GDM1 (cell line): ENCODE measurements around the gene SYT6.

Experiments used
- DNase-seq: peaks from one replicate; lab custom pipeline; 2025; lab: John Stamatoyannopoulos, UW

SYT6 gene

DNA sequence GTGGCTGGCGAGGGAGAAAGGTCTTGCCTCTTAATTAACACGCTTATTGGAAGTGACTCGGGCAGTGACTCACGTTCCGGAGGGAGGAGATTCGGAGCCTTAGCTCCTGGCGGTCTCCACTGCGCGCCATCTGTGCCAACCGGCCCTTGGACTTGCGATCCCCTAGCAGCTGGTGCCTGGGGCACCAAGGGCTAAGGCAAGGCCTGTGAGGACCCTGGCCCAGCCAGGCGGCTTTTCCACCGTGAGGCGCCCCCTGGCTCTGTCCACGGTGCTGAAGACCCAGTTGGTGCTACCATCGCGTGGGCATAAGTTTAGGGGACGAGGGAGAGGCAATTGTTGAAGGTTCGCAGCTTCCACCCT lies 1.3 kb upstream of the SYT6 start:
- DNase-seq, result no peak

DNA sequence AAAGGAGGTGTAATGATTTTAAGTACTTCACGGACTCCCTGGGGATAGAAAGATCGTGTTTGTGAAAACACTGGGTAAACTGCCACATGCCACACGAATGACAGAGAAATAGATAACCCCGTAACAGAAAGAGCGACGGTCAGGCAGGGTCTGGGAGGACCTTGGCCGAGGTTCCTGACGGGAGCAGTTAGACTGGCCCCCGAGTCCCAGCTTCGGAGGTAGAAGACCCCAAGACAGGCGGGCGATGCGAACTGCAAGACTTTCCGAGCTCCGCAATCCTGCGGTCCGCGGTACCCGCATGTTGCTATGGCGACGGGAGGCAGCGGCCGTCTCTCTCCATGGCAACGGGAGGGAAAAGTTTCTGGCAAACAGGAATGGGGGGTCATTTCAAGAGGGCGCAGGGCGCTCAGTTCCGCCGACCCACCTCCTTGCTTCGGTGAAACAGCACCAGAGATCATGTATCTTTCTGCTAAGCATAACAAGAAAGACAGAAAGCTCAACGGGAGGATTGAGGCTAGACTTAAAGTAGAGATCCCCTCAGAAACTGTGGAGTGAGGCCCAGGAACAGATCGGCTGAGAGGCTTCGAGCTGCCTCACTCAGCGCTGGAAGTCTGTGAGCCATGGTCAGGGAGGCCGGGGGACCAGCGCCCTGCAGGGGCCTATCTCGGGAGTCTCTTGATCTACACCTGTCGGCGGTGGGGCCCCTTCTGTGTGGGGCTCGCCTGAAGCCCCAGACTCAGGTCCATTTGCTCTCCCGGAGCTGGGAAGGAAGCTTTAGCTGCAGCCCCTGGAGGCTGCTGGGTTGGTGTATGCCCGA lies 685 bp upstream of the SYT6 start:
- no peak for DNase-seq

DNA sequence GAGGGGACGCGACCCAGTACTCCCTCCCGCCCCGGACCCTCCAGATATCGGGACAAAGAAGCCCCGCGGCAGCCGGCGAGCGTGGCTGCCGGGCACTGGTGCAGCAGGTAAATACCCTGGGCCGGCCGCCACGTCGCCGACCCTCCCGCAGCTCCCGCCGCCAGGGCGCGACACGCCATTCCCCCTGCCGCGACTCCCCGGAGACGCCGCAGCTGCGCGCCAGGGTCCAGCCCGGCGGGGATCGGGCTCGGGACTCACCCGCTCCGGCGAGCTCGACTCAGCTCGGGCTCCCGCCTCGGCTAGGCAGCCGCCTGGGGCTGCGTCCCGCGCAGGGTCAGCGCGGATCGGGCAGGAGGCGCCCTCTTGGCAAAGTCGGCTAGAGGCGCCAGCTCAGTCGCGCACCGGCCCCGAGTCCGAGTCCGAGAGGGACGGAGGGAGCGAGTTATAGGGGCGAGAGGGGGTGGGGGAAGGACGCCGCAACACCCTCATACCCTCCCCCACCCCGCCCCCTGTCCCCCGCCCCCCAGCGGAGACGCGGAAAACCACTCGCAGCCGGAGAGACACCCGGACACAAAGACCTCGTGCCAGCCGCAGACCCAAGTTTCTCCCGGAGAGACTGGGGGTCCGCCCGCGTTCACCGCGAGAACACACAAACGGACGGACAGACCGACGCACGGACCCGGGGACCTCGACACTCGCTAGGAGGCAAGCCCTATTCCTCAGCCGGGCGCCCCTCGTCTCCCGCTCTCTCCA lies 985 bp downstream of the SYT6 start:
- DNase-seq, result no peak

DNA sequence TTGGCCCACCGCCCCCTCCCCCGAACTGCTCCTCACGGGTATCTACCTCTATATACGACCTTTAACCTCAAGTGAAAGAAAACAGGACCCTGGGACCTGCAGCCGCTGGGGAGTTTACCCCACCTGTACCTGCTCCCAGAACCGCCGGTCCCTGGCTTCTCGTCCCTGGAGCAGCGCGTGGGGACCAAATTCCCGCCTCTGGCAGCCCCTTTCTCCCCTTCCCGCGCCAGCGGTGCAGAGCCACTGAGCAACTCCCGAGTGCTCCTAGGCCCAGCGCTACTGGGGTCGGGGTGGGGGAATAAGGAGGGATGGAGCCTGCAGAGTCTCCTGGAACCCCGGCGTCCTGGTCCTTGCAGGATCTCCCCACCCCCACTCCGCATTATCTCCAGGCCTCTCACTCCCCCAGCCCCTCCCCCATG lies 1.6 kb downstream of the SYT6 start:
- DNase-seq, result no peak

DNA sequence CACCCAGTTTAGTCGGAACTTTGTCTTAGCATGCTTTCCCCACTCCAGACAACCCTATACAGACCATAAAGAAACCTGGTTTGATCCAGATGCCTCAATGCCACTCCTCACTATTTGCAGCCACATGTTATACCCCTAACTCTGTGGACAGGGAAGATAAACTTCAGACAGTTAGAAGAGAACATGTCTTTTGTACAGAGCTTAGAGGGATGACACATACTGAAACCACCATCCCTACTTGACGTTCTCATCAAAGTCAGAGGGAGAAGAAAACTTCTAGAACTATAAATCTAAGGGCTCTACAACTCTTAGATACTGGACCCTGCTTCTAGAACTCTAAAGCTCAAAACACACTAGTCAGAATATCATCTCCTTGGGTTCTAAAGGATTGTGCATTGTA lies 3.7 kb downstream of the SYT6 start:
- no peak for DNase-seq

DNA sequence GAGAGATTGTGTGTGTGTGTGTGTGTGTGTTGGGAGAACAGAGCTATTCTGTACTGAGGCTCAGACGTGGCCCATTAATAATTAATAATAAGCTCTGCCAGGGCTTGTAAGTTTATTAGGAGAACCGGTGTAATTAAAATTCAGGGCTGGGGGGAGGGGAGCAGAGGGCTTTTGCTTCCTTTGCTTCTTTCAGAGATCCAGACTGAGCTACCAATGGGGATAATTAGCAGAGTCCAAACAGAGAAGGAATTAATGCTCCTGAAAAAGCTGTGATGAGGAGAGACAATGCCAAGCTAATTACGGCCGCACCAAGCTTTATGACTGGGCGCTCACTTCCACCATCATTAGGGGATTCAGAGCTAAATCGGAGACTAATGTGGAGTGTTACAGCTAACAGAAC lies 4.5 kb downstream of the SYT6 start:
- no peak for DNase-seq

DNA sequence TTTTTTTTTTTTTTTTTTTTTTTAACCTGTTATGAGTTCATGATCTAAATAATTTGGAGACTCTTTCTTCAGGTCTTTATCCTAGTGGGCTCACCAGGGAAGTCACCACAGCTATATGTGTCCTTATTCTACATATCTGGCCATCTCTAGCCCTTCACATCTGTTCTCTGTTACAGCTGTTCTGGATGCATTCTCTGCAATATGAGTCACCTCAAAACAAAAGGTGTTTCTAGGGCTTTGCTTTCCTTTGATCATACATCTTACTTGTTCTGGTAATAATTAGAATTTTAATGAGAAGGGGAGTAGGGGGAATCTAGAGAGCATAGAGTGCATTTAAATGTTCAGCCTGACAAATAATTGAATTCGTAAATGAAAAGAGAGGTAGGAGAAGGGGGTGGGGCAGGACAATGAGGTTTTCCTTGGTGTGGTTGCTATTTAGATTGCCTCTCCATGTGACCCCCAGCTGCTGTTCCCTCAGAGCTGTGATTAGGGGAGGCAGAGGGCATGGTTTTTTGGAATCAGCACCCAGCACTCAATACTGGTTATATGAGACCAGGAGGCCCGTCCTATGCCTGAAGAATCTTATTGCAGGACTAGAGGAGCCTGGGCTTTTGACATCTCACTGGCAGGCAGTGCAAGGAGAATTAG lies 8.0 kb downstream of the SYT6 start:
- DNase-seq, result no peak

DNA sequence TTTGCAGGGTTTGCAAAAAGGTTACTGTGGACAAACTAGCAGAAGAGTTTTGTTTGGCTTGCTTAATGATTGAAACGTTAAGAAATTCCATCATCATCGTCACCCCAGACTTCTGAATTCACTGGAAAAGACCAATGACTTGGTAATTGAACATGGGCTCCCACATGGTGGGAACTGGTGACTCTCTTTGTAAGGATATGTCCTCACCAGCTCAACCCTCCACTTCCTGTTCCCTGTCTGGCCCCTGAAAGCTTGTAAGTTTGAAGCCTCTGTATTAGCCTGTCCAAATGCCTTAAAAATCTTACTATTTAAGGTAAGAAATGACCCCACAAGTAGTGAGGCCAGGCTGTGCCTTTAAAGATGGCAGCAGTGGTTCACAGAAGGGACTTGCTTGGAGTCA lies 9.7 kb downstream of the SYT6 start:
- DNase-seq, result no peak

DNA sequence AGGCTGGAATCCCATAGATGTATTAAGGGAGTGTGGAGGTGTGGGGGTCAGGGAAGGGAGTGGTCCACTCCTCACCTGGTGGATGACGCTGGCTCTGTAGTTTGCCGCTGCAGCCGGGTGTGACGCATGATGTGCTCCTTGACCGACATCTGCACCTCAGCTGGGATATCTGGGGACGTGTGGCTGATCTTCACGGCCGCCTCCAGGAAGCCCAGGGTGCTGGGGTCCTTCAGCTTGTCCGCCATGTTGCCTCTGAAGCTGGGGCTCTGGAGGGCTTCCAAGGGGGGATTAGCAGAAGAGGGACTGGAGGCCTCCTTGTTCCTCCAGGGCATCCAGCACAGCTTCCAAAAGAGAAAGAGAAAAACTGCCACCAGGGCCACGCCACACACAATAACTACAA lies 14.1 kb downstream of the SYT6 start:
- no peak for DNase-seq

DNA sequence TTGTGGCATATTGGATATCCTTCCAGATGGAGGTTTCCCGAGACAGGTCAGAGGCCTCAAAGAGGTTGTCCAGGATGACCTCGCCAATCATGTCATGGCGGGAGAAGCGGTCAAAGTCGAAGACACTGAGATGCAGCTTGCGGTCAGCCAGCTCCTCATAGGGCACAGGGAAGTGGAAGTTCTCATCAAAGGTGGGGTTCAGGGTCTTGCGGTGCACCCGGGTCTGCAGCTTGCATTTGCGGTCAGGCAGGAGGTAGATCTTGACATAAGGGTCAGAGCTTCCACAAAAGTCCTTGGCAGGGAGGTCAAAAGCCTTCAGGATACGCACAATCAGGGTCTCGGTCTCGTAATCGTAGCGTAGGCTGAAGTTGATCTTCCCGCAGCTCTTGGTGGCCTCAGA lies 16.2 kb downstream of the SYT6 start:
- no peak for DNase-seq

DNA sequence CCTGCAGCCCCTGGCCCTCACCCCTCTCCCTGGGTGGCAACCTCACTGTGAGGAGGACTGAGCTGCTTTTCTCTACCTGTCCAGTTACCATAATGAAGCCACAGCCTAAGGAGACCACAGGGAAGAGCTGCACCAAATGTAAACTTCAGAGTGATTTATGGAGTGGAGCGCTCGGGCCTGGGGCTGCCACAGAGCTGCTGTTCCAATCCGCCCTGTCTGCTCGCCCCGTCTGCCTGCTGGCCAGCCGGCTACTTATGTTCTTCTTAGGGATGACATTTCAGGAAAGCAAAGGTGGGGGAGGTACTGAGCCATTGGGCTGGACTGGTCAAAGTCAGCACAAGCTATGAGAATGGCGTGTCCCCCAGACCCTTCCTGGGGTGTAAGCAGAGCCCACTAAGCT lies 17.9 kb downstream of the SYT6 start:
- no peak for DNase-seq

DNA sequence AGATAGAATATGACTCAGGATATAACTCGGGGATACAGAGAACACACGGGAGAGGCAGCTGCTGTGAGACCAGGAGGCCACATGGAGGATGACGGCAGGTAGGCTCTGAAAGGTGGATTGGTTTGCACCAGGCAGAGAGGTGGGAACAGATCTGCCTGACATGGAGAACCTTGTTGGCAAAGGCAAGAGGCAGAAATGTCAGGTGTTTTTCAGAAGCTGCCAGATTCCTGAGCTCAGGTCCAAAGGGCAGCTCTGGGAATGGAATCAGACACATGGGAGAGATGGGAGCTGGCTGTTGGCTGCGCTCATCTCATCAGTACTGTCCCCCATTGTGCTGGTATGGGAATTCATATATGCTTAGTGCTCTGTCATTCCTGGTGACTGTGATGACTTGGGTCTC lies 19.2 kb downstream of the SYT6 start:
- no peak for DNase-seq

DNA sequence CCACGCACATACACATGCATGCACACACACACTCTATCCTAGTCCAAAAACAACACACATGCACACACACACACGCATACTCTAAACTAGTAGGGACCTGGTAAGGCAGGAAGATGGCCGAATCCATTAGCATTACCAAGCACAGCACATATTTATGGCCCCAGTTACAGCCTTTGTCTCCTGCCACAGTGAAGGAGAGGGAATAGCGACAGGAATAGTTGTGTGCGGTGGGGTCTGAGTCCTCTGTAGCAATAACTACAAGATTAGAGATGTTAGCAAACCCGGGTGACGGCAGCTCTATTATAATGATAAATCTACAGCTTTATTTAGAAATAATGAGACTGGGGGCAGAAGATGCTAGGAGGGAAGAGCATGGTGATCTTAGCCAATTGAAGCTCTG lies 20.5 kb downstream of the SYT6 start:
- DNase-seq, result no peak

DNA sequence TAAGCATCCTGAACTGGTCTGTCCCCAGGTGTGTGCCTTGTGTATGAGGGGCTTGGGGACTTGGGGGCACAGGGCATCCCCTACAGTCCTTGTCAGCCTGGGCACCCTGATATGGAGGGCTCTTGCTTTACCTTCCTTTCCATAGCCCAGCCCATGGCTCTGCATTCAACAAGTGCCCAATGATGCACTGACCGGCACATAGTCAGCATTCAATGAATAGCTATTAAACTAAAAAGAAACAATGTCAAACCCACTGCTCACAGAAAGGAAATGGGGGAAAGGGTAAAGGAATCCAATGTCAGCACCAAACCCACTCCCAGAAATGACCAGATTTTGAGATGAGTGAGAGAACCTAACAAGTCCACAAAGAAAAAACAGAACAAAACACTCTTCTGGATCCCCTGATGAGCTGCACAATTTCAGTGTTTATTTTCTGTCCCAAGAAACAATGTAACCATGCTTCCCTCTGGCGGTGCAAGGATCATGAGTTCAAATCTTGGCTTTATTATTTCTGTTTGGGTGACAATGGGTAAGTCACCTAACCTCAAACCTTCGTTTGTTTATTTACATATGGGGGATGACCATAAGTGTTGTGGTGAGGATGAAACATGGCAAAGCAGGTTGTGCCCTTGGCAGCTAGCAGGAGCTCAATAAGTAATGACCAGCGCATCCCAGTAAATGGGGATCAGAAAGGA lies 22.0 kb downstream of the SYT6 start:
- no peak for DNase-seq

DNA sequence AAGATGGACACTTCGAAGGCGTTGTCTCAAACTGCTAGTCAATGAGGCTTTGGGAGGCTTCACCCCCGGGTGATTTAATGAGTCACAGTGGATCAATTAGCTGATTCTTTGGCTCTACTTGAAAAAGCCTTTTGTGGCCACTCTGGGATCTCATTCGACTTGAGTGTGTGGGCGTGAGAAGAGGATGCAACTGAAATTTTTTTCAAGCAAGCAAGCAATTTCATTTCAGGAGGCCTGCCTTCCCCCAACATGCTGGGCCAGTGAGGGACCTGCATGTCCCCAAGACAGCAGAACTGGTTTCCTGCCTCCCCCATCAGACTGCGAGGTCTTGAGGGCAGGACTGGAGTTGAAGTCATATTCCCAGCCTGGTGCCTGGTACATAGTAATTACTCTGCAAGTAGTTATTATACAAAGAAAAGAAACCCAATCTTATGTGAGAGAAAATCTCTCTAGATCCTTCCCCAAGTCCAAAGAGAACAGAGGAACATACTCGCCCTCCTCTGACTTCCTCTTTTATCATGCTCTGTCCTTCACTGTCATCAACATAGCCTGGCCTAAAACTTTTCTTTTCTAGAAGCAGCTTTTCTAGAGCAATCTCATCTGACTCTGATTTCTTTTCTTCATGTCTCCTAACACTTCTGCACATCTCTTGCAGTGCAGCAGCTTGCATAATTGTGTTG lies 22.7 kb downstream of the SYT6 start:
- DNase-seq, result no peak

DNA sequence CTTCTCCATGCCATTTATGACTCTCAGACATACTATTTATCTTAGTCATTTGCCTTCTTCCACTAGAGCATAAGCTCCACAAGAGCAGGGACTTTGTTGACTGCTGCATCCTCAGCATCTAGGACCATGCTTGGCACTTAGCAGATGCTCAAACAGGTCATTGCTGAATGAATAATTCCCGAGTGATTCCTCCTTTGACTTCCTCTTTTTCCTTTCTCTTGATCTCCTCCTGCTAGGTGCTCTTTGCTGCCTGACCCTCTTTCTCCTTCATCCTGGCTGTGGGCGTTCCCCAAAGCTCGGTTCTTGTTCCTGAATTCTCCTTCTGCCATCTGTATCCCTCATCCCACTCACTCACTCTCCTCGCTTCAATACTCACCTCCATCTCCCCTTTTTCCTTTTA lies 23.5 kb downstream of the SYT6 start:
- no peak for DNase-seq

DNA sequence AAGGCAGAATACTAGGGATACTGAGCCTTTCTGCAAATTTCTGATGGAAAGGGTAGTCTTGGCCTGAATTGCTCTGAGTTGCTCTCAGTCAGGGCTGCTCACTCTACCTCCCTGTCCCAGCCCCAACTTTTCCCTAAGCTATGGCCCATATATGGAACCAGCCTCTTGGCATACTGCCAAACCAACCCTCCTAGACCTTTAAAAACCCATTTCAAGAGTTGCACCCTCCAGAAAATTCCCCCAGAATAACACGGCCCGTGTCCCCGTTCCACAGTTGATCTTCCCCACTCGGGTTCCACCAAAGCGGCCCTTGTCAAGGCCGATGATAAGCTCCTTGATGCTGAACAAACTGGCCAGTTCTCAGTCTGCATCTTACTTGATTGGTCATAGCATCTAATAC lies 25.4 kb downstream of the SYT6 start:
- DNase-seq, result no peak

DNA sequence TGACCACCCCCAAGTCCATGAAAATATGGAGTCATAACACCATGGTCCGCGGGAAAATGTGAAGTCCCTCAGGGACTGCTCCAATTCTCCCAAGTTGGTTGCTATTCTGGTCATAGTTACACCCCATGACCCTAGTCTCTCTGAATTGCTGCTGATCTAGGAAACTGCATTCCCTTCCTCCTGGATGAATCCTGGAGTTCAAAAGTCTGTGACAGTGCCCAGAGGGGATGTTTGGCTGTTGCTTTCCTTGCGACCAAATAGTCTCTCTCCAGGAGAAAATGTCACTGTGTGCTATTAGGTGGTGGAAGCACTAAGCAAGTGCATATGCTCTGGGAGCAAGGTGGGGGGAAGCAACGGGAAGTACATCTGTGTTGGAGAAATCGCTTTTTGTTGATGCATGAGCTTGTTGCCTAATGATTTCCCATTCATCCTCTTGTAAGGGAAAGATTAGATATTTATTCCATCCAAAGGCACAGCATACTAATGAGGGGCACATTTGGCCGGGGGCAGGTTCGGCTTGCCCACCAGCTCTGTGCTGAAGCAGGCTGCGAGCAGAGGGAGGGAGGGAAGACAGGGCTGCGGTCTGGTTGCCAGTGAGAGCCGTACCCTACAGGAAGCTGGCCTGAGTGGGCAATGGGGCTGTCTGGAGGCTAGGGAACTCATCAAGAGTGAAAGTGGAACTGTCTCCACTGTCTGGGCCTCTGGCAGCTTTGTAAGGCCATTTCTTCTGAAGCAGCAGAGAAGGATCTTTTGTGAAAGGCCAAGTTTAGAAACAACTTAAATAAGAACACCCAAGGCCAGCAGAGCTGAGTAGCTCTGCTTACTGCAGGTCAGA lies 27.2 kb downstream of the SYT6 start:
- DNase-seq, result no peak

DNA sequence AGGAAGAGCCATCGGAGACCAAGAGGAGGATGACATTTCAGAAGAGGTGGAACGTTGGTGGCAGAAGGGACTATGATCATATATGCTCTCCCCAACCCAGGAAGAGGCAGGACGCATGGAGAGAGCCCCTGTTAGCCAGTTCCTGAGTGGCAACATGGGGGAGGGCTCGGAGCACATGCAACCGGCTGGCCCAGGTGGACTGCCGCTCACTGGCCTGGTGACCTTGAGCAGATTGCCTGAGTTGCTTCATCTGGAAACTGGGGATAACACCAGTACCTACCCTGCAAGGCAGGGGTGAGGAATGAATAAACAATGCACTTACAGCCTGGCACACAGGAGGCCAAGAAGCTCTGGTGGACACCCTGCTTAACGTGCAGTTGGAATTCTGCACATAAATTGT lies 29.0 kb downstream of the SYT6 start:
- DNase-seq, result no peak

DNA sequence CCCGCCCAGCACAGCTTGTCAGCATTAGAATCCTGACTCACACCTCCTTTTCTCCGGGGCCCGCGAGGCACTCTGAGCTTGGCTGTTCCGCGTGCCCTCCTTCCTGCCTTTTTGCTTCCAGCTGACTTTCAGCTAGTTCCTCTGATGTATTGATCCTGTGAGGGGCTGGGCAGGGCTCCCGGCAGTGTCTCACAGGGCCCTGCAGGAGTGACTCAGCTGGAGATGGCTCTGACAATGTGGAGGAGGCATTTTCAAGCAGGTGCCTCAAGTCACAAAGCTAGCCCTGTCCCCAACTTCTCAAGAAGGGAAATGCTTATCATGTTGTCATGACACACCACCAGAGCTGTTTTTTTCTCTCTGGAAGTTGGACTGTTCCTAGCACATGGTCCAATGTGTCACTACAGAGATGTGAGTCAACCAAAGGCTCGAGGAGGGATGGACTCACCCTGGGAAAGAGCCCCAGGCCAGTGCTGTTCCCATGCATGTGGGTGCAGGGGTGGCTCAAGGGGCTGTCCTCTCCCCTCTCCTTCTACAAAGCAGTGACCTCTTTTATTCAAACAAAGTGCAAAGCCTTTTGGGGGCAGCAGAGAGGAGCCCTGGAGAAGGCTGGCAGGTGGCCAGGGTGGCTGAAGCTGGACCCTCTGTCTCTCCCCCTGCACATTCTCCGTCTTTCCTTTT lies 30.6 kb downstream of the SYT6 start:
- DNase-seq, result no peak
